Activated CD8-positive, alpha-beta memory T cell treated with anti-CD3 and anti-CD28 coated beads, Interleukin-2, amount 50 U/mL, for 48 hours (primary cell): ENCODE results near the gene EPG5.
"Not testable (repeated sequence)": the region's sequence is repeated elsewhere in the genome, so short reads cannot be mapped to it uniquely, and the experiment has no call there.

Source experiments
- DNase-seq: peaks from one replicate; pipeline ENCODE4 v3.0.0-alpha.2; 2020

EPG5 gene

GRCh38 chr18:45836242-45837205 is 130.6 kb downstream of the EPG5 start:
- DNase-seq = no peak

DNA sequence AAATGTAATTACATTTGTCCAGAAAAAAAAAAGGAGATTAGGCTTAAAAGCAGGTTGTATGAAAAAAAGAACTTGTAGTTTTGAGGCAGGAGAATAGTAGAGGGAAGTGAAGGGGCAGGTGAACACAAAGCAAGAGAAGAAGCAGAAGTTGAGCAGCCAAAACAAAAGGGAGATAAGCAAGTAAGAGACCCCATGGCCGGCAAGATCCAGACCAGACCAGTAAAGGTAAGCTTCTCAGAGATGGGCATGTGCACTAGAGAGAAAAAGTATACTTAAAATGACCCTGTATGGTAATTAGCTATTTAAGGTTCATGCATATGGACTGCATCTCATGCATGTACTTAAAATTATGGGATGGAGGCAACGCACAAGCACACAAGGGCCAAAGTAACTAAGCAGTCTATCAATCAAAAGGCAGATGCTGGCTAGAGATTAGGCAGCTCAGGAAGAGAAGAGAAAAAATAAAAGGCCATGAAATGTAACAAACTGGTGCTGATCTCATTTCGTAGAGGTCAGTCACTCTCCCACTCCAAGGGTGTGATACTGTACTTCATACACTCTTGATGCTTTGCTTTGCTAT is 132.0 kb downstream of the EPG5 start:
- DNase-seq = no peak

GRCh38 chr18:45834306-45834705 is 132.8 kb downstream of the EPG5 start:
- no peak for DNase-seq

DNA sequence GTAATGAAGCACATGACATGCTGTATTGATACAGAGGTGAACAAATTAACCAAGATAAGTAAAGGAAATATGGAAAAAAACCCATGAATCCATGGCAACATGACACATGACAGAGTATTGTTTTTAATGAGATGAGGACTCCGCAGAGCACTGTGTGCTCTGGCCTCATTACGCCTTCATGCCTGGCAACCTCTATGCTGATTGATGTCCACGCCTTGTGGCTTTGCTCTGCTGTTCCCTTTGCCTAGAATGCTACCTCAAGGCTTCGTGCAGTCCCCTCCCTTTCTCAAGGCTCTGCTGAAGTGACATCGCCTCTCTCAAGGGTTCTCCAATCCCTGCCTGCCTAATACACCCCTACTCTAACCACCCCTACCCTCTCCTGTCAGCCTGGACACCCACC is 133.3 kb downstream of the EPG5 start:
- DNase-seq = no peak

GRCh38 chr18:45830917-45831316 is 136.2 kb downstream of the EPG5 start:
- DNase-seq = no peak

DNA sequence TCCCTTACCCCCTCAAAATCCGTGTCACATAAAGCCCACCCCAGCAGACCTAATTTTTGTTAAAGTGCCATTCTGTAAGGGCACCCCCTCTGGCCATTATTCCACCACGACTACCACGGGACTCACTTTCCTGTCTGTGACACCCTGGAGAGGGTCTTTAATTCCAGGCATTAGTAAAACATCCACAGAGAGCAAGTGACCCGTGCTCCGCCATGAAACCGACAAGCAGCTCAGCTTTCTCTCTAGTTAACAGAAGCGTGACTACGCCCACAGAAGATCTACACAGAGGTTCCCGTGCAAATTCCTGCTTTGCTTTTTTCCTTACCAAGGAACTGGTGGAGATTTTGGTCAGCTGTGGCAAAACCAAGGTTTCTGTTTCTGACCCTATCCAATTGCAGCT is 137.3 kb downstream of the EPG5 start:
- no peak for DNase-seq

DNA sequence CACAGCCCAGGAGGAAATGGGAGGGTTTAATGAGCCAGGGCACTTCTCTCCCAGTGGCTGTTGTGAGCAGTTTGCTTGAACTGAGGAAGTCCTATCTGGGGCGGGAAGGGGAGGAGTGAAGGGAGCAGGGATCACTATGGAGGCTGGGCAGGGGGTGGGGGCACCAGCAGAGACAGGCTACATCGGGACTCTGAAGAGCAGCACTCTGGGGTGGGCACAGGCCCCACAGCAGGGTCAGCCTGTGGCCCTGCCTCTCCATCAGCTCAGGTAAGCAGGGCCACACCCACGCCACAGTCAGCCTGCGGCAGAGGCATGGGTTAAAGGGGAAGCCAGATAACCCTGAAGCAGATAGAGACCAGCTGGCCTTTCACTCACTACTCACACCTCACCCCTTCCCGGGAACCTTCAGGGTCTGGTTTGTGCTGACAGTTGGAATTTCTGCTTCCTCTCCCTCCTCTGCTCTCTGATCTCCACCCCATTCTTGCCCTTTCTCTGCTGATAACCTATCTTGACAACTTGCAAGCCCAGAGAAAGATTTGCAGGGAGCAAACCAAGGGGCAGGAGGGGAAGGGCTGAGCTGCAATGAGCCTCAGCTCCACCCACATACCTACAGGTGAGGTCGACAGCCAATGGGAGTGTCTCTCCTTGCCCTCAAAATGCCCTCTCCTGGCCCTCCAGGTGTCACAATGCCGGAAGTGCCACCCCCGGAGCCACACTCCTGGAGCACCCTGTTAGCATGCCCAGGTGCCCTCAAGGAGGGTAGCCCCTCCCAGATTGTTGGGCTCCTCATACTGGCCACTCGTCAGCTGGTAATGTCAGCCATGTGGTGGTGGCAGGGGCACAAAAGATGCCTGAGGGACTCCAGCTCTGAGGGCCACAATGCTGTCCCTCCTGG is 138.0 kb downstream of the EPG5 start:
- no peak for DNase-seq

DNA sequence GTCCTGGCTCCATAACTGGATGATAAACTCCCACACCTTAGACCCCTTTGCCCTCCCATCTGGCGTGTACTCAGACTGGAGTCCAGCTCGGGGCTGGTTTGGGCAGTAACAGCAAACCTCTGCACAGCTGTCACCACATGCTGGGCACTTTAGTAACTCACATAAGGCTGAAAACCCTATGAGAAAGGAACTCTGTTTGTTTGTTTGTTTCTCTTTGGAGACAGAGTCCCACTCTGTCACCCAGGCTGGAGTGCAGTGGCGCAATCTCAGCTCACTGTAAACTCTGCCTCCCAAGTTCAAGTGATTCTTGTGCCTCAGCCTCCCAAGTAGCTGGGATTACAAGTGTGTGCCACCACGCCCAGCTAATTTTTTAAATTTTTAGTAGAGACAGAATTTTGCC is 140.4 kb downstream of the EPG5 start:
- not testable (repeated sequence) for DNase-seq

DNA sequence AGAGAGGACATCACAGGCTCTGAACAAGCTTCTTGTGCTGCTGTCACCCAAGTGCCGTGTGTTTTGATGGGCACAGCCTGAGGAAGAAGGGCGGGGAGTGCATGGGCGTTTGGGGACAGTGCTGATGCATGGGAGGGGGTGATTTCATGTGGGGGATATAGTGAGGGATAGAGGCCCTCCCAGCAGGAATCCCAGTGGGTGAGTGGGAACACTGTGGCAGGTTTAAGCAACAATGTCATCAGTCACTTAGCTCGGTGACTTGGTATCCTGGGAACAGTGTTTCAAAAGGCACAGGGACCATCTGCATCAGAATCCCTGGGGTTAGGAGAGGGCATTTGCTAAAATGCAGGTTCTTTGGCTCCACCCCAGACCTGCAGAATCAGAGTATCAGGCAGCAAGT is 141.0 kb downstream of the EPG5 start:
- no peak for DNase-seq

DNA sequence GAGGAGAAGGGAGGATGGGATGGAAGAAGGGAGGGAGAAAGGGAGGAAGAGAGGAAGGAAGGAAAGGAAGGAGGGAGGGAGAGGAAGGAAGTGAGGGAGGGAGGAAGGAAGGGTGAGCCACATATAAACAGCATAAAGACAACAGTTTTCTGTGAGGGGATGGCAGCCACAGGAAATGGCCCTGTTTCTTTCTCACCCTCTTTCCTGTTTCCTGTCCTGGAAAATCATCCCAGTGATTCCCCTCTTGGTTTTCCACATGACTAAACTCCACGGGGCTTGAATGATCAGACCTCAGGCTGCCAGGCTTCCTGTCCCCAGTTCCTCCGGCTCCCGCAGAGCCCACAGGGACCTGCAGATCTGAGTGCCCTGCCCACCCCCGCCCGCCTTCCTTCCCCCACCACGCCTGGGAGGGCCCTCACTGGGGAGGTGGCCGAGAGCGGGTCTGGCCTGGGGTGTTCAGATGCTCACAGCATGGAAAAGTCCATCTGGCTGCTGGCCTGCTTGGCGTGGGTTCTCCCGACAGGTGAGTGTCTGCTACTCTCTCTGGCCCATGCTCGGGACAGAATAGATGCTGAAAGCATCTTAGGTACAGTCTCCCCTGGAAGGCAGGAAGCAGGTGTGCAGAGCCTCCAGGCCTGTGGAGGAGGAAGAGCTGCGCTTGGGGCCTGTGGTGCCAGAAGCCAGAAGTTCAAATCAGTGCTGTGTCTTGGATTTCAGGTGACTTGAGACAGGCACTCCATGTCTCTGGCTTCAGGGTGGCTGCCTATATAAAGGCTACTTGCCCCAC is 141.7 kb downstream of the EPG5 start, which contains the start of gene SIGLEC15:
TSS of gene SIGLEC15 (plus strand) at position 418 of the 787 bp plus-strand sequence. CDS start at position 472, 54 bp downstream.
- no peak for DNase-seq

- no peak for DNase-seq
Measured at GRCh38 chr18:45821711-45822110, 145.4 kb downstream of the EPG5 start.

- no peak for DNase-seq
Measured at GRCh38 chr18:45821026-45821425, 146.1 kb downstream of the EPG5 start.

- DNase-seq = no peak
Measured at GRCh38 chr18:45820106-45820745, 146.9 kb downstream of the EPG5 start.

- DNase-seq = not testable (repeated sequence)
Measured at GRCh38 chr18:45818765-45819164, 148.4 kb downstream of the EPG5 start.

GRCh38 chr18:45817543-45817942 is 149.6 kb downstream of the EPG5 start:
- no peak for DNase-seq

GRCh38 chr18:45814733-45815132 is 152.4 kb downstream of the EPG5 start:
- DNase-seq = not testable (repeated sequence)

DNA sequence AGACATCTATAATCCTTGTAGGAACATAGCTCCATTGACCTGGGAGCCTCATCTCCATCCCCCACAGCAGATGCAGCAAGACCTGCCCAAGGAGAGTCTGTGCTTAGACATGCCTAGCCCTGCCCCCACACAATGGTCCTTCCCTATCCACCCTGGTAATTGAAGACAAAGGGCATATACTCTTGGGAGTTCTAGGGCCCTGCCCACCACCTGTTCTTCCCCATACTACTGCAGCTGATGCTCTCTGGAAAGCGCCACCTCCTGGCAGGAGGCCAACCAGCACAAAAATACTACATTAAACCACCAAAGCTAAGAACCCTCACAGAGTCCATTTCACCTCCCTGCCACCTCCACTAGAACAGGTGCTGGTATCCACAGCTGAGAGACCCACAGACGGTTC is 160.0 kb downstream of the EPG5 start:
- not testable (repeated sequence) for DNase-seq

DNA sequence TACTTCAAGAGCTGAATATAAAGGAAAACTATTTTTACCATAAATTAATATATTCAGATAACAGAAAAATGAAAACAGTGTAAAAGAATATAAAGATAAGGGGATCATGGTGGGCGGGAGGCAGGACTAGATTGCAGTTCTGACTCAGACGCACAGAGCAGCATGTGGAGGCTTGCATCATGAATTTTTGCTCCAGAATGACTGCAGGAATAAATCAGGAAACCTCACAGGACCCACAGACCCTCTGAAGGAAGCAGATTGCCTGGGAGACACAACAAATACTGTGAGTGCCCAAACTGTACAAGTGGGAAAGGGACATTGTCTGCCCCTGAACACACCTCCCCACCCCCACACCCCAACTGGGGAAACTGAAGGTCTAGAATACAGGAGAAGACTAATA is 160.9 kb downstream of the EPG5 start:
- no peak for DNase-seq

GRCh38 chr18:45805551-45805950 is 161.6 kb downstream of the EPG5 start:
- DNase-seq = no peak

DNA sequence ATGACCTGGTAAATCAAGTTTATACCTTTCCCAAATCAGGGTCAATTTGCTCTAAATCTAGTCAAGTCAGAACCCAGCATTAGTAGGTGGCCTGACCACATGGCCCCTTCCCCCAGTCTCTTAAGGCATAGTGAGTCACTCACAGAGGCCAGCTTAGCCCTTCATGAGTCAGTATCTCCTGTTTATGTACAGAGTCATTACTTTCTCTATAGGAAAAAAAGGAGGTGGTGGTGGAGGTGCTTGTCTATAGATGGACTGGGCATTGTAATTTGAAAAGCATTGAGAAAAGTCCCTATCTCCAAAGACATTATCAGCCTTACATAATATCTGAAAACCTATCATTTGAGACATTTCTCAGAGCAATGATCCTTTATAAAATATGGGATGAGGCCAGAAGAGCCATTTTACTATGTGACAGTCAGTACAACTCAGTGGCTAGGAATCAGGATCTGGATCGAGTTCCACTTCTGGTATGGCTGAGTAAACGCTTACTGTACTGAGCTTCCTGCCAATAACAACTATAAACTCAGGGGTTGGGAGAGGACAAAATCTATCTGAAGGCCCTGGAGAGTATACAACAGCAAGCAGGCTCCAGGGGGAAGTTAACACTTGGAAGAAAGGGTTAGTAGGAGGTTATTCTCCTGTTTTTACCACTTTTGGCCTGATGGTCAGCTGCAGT is 164.2 kb downstream of the EPG5 start:
- no peak for DNase-seq

DNA sequence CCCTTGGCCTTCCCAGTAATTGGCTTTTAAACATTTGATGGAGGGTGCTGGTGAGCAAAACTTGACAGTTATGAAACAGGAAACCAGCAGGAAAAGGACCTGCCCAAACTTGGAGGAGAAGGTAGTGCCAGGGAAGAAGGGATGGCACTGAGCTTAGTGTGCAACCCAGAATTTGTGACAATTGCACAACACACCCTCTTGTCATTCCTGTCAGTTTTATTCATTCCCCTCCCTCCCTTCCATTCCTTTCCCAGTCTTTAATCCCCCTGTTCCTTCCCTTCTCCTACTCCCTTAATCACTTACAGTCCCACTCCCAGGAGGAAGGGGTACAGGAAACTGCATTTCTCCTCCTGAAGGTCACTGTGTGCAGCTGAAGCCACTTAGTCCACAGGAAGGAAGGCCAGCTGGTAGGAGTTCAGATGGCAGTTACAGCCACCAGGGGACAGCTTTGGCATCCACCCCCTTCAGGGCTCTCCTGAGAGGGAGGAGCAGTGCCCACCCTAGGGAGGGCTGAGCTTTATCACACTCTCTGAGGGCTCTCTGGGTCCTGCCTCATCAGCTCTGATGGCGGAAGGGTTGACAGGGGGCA is 165.6 kb downstream of the EPG5 start:
- no peak for DNase-seq
